NCI-H2029 (cell line): ENCODE data around the gene CNGA3.

Experiments used
- DNase-seq: peaks from one replicate; lab custom pipeline; 2025; lab: John Stamatoyannopoulos, UW

Gene CNGA3

DNA sequence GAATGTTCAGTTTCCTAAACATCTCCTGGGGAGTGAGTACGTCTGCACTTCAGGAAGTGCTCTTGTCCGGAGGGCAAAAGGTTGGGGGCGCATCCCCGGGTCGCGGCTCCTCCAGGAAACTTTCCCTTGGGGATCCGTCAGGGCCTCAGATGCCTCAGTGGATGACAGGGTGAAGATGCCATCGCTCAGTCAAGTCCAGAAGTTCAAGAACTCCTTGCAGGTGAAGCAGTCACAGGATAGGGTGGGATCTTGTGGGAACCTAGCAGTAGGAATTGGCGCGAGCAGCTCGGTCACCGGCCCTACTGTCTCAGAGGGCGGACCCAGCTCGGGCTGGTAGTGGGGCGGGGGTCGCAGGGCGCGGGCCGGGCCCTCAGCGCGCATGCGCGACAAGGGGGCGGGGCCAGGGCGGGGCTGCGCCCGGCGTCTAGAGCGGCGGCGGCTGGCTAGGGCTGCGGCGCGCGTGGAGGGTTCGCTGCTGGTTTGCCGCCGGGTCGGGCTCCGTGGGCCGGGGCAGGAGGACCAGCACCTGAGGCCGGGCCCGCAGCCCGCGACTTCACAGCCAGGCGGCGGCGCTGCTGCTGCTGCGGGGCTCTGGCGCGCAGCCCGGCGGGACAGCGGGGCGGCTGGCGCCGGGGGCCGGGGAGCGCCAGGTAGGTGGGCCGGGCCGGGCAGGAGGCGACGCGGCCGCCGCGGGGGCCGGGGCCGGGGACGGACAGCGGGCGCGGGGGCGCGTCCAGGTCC lies 98.3 kb downstream of the CNGA3 start, which contains the start of gene INPP4A:
Gene INPP4A, plus strand, starts transcription at position 423 of the 741 bp plus-strand sequence. CDS start 75,191 bp downstream, outside the sequence.
- DNase-seq, result peak; percentile 47

GRCh38 chr2:98445177-98445682 lies 99.0 kb downstream of the CNGA3 start:
- DNase-seq, result no peak

GRCh38 chr2:98445683-98446581 lies 99.7 kb downstream of the CNGA3 start:
- DNase-seq, result no peak

DNA sequence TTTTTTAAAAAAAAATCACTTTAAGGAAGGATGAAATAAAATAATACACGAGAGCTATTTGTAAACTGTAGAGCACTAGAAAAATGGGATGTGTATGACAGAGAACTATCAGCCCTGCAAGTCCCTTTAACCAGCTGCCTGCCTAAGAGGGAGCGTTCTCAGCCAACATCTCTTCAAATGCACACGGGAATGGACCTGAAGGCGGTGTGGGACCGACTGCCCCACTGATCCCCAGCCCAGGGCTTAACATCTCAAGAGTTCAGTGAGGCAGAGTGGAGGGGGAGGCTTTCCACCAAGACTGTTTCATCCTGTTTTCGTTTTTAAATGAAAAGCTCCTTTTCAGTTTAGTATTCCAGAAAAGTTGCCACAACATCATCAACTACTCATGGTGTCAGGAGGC lies 100.6 kb downstream of the CNGA3 start:
- DNase-seq, result no peak
